ENCODE results near the gene CD47.

The CD47 gene

GRCh38 chr3:108131475-108132134 lies 40.8 kb upstream of the CD47 start:
- H3K4me3 ChIP-seq (ENCODE audit: low read depth, low read length): no peak overlapping the region
- no peak for TF ChIP-seq CTCF (conservative IDR thresholded peaks at IDR 0.05; ENCODE audit: low read depth, low read length)
- no peak for DNase-seq (ENCODE audit: low read depth)

GRCh38 chr3:108130701-108131474 lies 40.1 kb upstream of the CD47 start:
- TF ChIP-seq CTCF (conservative IDR thresholded peaks at IDR 0.05; ENCODE audit: low read depth, low read length): no peak
- peak; percentile 72 for DNase-seq (ENCODE audit: low read depth)
- H3K4me3 ChIP-seq (ENCODE audit: low read depth, low read length): no peak overlapping the region

- no peak overlapping the region for H3K4me3 ChIP-seq (ENCODE audit: low read depth, low read length)
- no peak for DNase-seq (ENCODE audit: low read depth)
- no peak for TF ChIP-seq CTCF (conservative IDR thresholded peaks at IDR 0.05; ENCODE audit: low read depth, low read length)
These were observed 39.4 kb upstream of the CD47 start for GRCh38 chr3:108130236-108130635.

GRCh38 chr3:108127301-108127988 lies 36.6 kb upstream of the CD47 start:
- no peak for DNase-seq (ENCODE audit: low read depth)
- no peak overlapping the region for H3K4me3 ChIP-seq (ENCODE audit: low read depth, low read length)
- no peak for TF ChIP-seq CTCF (conservative IDR thresholded peaks at IDR 0.05; ENCODE audit: low read depth, low read length)

GRCh38 chr3:108126348-108126747 lies 35.5 kb upstream of the CD47 start:
- no peak overlapping the region for H3K4me3 ChIP-seq (ENCODE audit: low read depth, low read length)
- DNase-seq (ENCODE audit: low read depth): no peak
- TF ChIP-seq CTCF (conservative IDR thresholded peaks at IDR 0.05; ENCODE audit: low read depth, low read length): no peak

GRCh38 chr3:108125550-108126071 lies 34.8 kb upstream of the CD47 start:
- no peak overlapping the region for H3K4me3 ChIP-seq (ENCODE audit: low read depth, low read length)
- TF ChIP-seq CTCF (conservative IDR thresholded peaks at IDR 0.05; ENCODE audit: low read depth, low read length): no peak
- DNase-seq (ENCODE audit: low read depth): no peak
